Central memory CD4-positive, alpha-beta T cell (primary cell): Measurements from ENCODE around the gene LIN54.
A peak's percentile ranks its signal among the peaks of the same experiment; 100 is the strongest.
"Not testable (repeated sequence)": the region's sequence is repeated elsewhere in the genome, so short reads cannot be mapped to it uniquely, and the experiment has no call there.

ENCODE experiments used
- DNase-seq: peaks from one replicate; pipeline ENCODE4 v3.0.0; 2022

Gene LIN54

DNA sequence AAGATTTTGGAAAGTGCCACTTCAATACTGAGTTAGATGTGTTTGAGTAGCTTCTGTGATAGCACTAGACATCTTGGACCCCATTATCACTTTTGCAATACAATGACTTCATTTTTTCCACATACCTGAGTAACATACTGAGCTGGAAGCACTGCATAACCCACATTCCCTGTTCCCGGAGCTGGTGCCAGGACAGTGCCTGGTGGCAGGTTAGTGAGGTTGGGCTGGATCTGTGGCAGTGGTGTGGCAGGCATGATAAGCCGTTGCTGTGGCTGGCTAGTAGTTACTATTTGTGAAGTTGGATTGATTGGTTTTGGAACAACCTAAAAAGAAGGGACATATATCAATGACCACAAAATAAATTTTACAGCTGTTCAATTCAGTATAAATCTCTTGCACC lies 71.2 kb downstream of the LIN54 start:
- DNase-seq = no peak

- no peak for DNase-seq
These were observed 76.2 kb downstream of the LIN54 start for GRCh38 chr4:82934441-82934840.

DNA sequence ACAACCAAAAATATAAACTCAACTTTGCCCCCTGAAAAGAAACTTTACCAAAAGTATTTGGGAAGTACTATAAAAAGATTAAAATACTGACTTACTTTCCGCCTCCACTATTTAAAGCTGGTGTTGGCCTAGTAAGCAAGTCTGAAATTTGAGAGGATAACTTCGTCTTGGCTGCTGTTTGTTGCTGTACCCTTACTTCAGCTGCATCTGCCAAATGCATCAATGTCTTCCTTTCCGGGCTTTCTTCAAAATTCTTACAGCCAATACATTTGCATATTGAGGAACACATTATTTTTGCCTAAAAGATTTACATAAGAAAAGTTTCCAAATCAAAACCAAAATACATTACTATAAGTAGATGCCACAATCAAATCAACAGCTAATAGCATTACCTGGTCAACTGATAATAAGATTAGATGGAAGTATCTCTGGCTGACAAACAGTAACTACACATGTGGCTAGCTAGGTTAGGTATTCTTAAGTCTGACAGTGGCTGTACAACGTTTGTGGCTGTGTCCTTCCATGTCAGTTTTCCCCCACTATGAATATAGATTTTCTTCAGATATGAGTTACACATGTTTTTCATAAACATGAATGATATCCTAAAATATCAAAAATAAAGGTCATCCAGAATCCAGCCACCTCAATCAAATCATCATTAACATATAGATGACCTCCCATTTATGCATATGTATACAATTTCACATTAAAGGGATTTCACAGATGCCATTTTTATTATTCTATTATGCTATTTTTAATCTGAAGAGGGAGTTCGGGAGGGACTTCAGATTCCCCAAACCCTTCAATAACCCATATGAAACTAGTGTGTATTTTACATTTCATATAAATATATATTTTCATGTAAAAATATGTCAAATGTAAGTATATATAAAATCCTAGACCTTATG lies 79.5 kb downstream of the LIN54 start:
- DNase-seq = no peak

DNA sequence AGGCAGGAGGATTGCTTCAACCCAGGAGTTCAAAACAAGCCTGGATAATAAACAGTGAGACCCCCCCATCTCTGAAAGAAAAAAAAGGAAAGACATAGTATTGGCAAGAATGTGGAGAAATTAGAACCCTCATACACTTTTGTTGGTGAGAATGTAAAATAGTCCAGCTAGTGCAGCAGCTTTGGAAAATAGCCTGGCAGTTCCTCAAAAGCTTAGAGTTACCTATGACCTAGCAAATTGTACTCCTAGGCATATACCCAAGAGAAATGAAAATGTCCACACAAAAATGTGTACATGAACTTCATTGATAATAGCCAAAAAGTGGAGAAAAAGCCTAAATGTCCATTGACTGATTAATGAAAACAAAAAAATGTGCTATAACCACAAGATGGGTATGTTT lies 88.8 kb downstream of the LIN54 start:
- DNase-seq = no peak

- no peak for DNase-seq
These were observed 91.2 kb downstream of the LIN54 start for GRCh38 chr4:82919386-82919785.

DNA sequence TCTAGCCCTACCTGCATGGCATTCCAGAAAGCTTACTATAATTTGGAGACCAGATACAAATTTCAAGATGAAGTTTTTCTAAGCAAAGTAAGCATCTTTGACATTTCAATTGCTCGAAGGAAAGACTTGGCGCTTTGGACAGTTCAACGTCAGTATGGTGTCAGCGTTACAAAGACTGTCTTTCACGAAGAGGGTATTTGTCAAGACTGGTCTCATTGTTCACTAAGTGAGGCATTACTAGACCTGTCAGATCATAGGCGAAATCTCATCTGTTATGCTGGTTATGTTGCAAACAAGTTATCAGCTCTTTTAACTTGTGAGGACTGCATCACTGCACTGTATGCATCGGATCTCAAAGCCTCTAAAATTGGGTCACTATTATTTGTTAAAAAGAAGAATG lies 92.5 kb downstream of the LIN54 start:
- no peak for DNase-seq

GRCh38 chr4:82913968-82914367 lies 96.7 kb downstream of the LIN54 start:
- not testable (repeated sequence) for DNase-seq

DNA sequence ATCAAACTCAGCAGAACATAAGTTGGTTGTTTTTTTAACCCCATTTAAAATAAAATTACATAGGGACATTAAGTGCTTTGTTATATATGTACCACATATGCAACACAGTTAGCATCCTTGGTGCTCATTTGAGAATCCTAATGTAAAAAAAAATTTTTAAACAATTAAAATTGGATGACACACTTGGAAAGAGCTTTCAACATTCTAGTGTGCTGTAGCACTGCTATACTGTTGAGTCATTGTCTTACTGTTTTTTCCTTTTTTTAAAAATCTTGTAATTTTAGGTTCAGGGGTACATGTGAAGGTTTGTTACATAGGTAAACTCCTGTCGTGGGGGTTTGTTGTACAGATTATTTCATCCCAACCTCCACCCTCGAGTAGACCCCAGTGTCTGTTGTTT lies 97.3 kb downstream of the LIN54 start:
- no peak for DNase-seq

- DNase-seq = no peak
These were observed 101.3 kb downstream of the LIN54 start for GRCh38 chr4:82909326-82909725.

GRCh38 chr4:82906469-82906868 lies 104.2 kb downstream of the LIN54 start:
- DNase-seq = no peak

DNA sequence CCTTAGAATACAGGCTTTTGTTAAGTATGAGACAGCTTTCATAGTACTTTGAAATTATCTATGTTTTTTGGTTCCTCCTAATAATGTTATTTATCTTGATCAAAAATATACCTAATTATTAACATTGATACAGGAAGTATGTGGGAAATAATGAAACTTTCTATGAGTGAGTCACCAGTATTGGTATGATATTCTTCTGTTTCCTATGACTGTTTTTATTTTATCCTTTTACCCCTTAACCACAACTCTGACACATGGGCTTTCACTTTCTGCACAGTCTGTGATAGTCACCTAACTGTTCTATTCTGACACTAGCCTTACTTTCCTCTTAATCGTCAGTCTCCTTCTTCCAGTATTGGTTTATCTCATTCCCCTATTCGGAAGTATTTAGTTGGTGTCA lies 105.4 kb downstream of the LIN54 start:
- no peak for DNase-seq

DNA sequence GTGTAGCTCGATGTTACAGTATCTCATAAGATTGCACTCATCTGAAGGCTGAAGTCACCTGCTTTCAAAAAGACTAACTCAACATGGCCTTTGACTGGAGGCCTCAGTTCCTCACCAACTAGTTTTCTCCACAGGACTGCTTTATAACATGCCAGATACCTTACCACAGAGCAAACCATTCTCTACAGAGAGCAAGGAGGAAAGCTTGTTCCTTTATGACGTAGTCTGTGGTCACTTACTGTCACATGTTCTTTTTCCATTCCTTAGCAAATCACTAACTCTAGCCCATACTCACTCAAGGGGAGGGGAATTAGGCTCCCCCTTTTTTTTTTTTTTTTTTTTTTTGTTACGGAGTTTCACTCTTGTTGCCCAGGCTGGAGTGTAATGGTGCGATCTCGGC lies 106.9 kb downstream of the LIN54 start:
- peak; percentile 13 for DNase-seq

GRCh38 chr4:82901183-82901718 lies 109.4 kb downstream of the LIN54 start:
- DNase-seq = no peak

DNA sequence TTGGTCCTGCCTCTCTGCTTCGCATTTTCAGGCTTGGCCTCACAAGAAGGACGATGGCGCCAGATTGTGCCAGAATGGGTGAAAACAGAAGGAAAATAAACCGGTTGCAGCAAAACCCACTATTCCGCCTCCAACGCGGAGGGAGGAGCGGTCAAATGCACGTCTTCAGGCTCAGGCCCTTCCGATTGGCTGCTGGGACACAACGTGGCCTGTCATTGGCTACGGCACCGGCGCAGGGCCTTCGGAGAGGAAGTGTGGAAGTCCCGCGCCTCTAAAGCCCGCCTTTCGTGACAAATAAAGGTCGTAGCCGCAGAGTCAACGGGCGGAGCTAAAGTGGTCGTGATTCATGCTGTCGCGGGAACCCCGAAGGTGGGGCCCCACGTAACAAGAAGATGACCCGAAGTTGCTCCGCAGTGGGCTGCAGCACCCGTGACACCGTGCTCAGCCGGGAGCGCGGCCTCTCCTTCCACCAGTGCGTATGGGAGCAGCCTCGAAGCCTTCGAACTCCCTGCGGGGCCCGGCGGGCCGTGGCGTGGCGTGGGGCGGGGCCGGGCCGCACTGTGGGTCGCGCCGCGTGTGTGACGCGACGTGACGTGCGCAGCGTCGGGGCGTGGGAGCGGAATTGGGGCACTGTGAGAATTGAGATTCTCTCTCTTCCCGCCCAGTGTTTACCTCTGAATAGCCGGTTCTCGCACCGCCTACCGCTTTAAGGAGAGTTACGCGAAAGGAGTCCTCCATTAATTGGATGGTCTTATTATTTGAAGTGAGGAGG lies 110.0 kb downstream of the LIN54 start, which contains the start of gene THAP9:
THAP9 (plus strand) TSS at position 325 of the 772 bp plus-strand sequence; CDS start at position 393, 68 bp downstream.
- DNase-seq = peak; percentile 99

GRCh38 chr4:82900066-82900410 lies 110.6 kb downstream of the LIN54 start:
- DNase-seq = no peak

GRCh38 chr4:82899374-82900065 lies 111.1 kb downstream of the LIN54 start:
- DNase-seq = no peak

- DNase-seq = peak; percentile 5
These were observed 112.0 kb downstream of the LIN54 start for GRCh38 chr4:82898322-82899243.

GRCh38 chr4:82896755-82897154 lies 113.9 kb downstream of the LIN54 start:
- no peak for DNase-seq

DNA sequence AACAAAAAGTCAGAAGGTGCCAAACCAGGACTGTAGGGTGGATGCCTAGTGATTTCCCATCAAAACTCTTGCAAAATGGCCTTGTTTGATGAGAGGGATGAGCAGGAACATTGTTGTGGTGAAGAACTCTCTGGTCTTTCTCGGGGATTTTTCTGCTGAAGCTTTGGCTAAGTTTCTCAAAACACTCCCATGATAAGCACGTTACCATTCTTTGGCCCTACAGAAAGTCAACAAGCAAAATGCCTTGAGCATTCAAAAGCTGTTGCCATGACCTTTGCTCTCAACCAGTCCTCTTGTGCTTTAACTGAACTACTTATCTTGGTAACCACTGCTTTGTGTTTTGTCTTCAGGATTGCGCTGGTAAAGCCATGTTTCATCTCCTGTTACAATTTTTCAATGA lies 116.7 kb downstream of the LIN54 start:
- DNase-seq = no peak

DNA sequence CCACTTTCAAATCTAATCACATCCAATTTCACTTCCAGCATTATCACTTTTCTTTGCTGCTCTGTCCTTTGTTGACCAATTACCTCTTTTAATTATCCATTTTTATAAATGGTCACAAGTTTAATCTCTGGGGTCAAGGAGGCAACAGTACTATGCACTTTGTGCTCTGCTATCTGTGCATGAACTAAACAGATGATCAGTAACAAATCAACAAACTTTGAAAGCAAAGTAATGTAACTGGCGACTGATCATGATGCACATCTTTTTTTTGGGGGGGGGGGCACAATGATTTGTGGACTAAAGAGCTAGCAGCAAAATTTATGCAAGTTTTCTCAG lies 118.2 kb downstream of the LIN54 start:
- no peak for DNase-seq

GRCh38 chr4:82891707-82892466 lies 118.7 kb downstream of the LIN54 start:
- DNase-seq = no peak
